ENCODE results near the gene POFUT1.

- TF ChIP-seq POLR2A (IDR thresholded peaks at IDR 0.05) (no peak), POLR2AphosphoS5 (IDR thresholded peaks at IDR 0.05) (no peak)
These were observed 36.6 kb downstream of the POFUT1 start for GRCh38 chr20:32244150-32244823.

Measured in stomach (tissue), 4 donors.